Activated CD8-positive, alpha-beta T cell treated with anti-CD3 and anti-CD28 coated beads for 36 hours (primary cell): ENCODE measurements around the gene SFSWAP. TPM values are rescaled to one million over a fixed set of nuclear protein-coding genes. Genes with fewer than 3 reads are reported as not detected.

Experiments
- ATAC-seq: fragments of 200-7000 bp; cut with Tn5 transposase; one replicate; pipeline ENCODE4 v1.10.0; 2021; ENCODE audit warnings: mild to moderate bottlenecking, moderate library complexity
- CTCF ChIA-PET: fragments of 350-600 bp; sonication (Branson Sonifier 250); formaldehyde crosslinking; loops from one replicate; lab custom pipeline; 2021; ENCODE audit warnings: antibody characterized with exemption; lab: Charles Lee
- POLR2A ChIA-PET: fragments of 350-600 bp; sonication (Branson Sonifier 250); formaldehyde crosslinking; loops from one replicate; lab custom pipeline; 2021; ENCODE audit warnings: antibody characterized with exemption; lab: Charles Lee
- DNase-seq: peaks from one replicate; pipeline ENCODE4 v3.0.0-alpha.2; 2020
- H3K27ac Mint-ChIP-seq: one replicate; pipeline ENCODE4 v1.8.0; 2021; ENCODE audit warnings: mild to moderate bottlenecking, mixed read lengths
- H3K27me3 Mint-ChIP-seq: one replicate; pipeline ENCODE4 v1.8.0; 2021; ENCODE audit warnings: mixed read lengths
- H3K36me3 Mint-ChIP-seq: one replicate; pipeline ENCODE4 v1.8.0; 2021; ENCODE audit warnings: low read depth, mixed read lengths
- H3K4me1 Mint-ChIP-seq: one replicate; pipeline ENCODE4 v1.8.0; 2021; ENCODE audit warnings: low read depth, mixed read lengths
- H3K4me3 Mint-ChIP-seq: one replicate; pipeline ENCODE4 v1.8.0; 2021; ENCODE audit warnings: mild to moderate bottlenecking, moderate library complexity, mixed read lengths
- H3K9me3 Mint-ChIP-seq: one replicate; pipeline ENCODE4 v1.8.0; 2021; ENCODE audit warnings: mixed read lengths
- intact Hi-C: fragments of 100-400 bp; cut with micrococcal nuclease; formaldehyde crosslinking; loops from one replicate; pipeline ENCODE4 v1.10.0; 2022
- total RNA-seq, 2 experiments: library from RNA; stranded (reverse); gene quantifications; one replicate each; pipeline ENCODE4 v1.2.3, GENCODE V29; 2021
- TF ChIP-seq, protein P1 (sequence below): fragments of 200-600 bp; IDR thresholded peaks from one replicate; pipeline ENCODE4 v1.8.0; 2022; ENCODE audit warnings: antibody characterized with exemption, mild to moderate bottlenecking

The SFSWAP gene
- total RNA-seq, 2 experiments from 2014 or later = 47.6 to 49.3 TPM

DNA sequence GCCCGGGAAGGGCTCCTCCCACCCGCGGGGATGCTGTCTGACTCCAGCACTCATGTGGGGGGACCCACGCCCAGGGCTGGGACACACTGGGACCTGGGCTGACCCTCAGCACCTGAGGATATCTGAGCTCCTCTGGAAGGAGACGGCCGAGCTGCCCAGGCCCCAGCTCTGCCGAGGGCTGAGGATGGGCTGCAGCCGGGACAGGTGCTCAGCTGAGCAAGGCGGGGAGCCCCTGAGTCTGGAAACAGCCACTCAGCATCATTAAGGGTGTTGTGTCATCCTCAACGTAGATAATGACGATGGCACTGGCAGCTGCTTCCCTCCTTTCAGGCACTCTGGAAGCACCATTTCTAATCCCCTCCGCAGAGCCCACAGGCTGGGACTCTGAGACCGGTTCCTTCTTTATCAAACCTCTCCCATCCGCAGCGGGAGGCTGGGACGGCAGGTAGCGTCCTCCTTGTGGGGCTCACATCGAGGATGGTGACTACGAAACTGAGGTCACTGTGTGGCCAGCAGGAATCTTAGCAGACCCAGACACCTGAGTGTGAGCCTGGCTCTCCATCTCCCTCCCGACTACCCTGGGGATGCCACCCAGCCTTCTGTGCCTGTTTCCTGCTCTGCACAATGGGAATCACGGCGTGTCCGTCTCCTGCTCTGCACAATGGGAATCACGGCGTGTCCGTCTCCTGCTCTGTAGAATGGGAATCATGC is 26.7 kb upstream of the SFSWAP start:
- intact Hi-C loops = no loop called here
- Mint-ChIP-seq H3K27me3 (no peaks in the 10 kb centered on the region), H3K4me1 (peaks cover 14% of the 10 kb centered on the region), H3K27ac (no peak overlapping the region), H3K4me3 (no peak overlapping the region), H3K36me3 (no peaks in the 10 kb centered on the region), H3K9me3 (peaks cover 3% of the 10 kb centered on the region)
- CTCF ChIA-PET = no interaction called here
- DNase-seq (peak; percentile 22), ATAC-seq (no peak)
- POLR2A ChIA-PET = no interaction called here
- TF ChIP-seq, protein P1, sequence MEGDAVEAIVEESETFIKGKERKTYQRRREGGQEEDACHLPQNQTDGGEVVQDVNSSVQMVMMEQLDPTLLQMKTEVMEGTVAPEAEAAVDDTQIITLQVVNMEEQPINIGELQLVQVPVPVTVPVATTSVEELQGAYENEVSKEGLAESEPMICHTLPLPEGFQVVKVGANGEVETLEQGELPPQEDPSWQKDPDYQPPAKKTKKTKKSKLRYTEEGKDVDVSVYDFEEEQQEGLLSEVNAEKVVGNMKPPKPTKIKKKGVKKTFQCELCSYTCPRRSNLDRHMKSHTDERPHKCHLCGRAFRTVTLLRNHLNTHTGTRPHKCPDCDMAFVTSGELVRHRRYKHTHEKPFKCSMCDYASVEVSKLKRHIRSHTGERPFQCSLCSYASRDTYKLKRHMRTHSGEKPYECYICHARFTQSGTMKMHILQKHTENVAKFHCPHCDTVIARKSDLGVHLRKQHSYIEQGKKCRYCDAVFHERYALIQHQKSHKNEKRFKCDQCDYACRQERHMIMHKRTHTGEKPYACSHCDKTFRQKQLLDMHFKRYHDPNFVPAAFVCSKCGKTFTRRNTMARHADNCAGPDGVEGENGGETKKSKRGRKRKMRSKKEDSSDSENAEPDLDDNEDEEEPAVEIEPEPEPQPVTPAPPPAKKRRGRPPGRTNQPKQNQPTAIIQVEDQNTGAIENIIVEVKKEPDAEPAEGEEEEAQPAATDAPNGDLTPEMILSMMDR = no peak

DNA sequence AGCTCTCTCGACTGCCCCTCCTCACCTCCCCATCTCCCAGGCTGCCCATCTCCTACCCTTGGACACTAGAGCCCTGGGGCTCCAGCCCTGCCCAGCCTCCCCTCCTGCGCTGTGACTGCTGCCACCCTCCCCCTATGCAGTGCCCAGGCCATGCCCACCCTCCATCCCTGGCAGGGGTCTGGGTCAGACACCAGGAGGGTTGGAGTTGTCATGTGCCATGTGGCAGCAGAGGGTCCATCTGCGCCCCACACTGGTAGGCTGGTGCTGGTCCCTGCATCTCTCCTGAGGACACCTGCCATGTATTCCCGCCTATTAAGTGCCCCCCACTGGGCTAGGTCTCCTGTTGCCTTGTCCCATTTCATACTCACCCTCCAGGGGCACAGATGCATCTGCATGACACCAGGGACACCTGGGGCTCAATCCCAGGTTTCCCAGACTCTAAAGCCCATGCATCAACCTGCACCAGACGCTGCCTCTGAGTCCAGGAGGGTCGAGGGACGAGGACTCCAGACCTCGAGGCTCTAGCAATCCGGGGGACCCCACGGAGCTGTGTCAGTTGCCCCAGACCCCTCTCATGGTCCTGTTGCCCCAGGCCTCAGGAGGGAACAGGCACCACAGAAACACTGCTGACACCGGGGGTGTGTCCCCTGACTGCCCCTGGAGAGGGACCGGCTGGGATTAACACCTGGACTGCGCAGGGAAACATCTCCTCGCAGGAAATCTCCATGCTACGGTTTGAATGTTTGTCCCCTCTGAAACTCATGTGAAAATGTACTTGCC is 23.4 kb upstream of the SFSWAP start:
- H3K36me3 Mint-ChIP-seq = no peaks in the 10 kb centered on the region
- H3K4me1 Mint-ChIP-seq = peaks cover 6% of the 10 kb centered on the region
- no peak overlapping the region for H3K4me3 Mint-ChIP-seq
- no peaks in the 10 kb centered on the region for H3K27me3 Mint-ChIP-seq
- H3K27ac Mint-ChIP-seq = no peak overlapping the region
- DNase-seq (no peak), ATAC-seq (no peak)
- POLR2A ChIA-PET = no interaction called here
- TF ChIP-seq, protein P1 = no peak
- H3K9me3 Mint-ChIP-seq = peaks cover 3% of the 10 kb centered on the region
- intact Hi-C loops = no loop called here
- CTCF ChIA-PET = no interaction called here

DNA sequence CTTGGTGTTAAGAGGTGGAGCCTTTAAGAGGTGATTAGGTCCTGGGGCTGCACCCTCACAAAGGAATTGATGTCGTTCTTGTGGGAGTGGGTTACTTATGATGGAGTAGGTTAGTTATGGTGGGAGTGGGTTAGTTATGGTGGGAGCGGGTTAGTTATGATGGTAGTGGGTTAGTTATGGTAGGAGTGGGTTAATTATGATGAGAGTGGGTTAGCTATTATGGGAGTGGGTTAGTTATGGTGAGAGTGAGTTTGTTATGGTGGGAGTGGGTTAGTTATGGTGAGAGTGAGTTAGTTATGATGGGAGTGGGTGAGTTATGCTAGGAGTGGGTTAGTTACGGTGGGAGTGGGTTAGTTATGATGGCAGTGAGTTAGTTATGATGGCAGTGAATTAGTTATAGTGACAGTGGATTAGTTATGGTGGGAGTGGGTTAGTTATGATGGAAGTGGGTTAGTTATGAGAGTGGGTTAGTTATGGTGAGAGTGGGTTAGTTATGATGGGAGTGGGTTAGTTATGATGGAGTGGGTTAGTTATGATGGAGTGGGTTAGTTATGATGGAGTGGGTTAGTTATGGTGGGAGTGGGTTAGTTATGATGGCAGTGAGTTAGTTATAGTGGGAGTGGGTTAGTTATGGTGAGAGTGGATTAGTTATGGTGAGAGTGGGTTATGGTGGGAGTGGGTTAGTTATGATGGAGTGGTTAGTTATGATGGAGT is 22.6 kb upstream of the SFSWAP start:
- Mint-ChIP-seq H3K9me3 (peaks cover 3% of the 10 kb centered on the region), H3K4me3 (no peak overlapping the region), H3K36me3 (no peaks in the 10 kb centered on the region), H3K27me3 (no peaks in the 10 kb centered on the region), H3K4me1 (no peaks in the 10 kb centered on the region), H3K27ac (no peak overlapping the region)
- intact Hi-C loops = no loop called here
- ChIA-PET CTCF (no interaction called here), POLR2A (no interaction called here)
- TF ChIP-seq, protein P1 = no peak
- ATAC-seq (peak; percentile 16), DNase-seq (no peak)

DNA sequence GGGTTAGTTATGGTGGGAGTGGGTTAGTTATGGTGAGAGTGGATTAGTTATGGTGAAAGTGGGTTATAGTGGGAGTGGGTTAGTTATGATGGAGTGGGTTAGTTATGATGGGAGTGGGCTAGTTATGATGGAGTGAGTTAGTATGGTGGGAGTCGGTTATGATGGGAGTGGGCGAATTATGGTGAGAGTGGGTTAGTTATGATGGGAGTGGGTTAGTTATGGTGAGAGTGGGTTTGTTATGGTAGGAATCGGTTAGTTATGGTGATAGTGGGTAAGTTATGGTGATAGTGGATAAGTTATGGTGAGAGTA is 22.1 kb upstream of the SFSWAP start:
- no peak overlapping the region for H3K27ac Mint-ChIP-seq
- no peaks in the 10 kb centered on the region for H3K4me1 Mint-ChIP-seq
- no peak for DNase-seq
- intact Hi-C loops = no loop called here
- H3K4me3 Mint-ChIP-seq = no peak overlapping the region
- TF ChIP-seq, protein P1 = no peak
- ChIA-PET POLR2A (no interaction called here), CTCF (no interaction called here)
- peaks cover 3% of the 10 kb centered on the region for H3K9me3 Mint-ChIP-seq
- no peaks in the 10 kb centered on the region for H3K27me3 Mint-ChIP-seq
- no peak for ATAC-seq
- H3K36me3 Mint-ChIP-seq = no peaks in the 10 kb centered on the region

DNA sequence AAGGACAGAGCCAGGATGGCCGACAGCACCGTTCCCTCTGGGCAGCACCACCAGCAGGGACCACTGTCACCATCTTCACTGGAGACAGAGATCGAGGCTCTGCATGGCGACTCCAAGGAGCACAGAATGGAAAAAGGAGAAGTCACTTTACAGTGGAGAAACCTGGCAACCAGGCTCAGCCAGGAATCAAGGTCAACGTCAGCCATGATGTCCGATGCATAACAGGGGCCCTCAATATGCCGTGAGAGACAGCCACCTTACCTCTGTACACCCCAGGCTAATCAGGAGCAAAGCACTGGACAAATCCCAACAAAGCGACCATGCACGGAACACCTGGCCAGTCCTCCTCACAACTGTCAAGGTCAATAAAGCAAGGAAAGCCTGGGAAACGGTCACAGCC is 20.6 kb upstream of the SFSWAP start:
- no peaks in the 10 kb centered on the region for H3K4me1 Mint-ChIP-seq
- intact Hi-C loops = no loop called here
- POLR2A ChIA-PET = no interaction called here

More for the DNA sequence above, 20.6 kb upstream of the SFSWAP start:
- DNase-seq (no peak), ATAC-seq (no peak)
- TF ChIP-seq, protein P1 = no peak
- Mint-ChIP-seq H3K27me3 (no peaks in the 10 kb centered on the region), H3K27ac (no peak overlapping the region), H3K9me3 (peaks cover 3% of the 10 kb centered on the region), H3K4me3 (no peak overlapping the region), H3K36me3 (no peaks in the 10 kb centered on the region)
- CTCF ChIA-PET = no interaction called here
